HCT116 (cell line): Measurements from ENCODE around the gene LUC7L. TPM values are rescaled to one million over a fixed set of nuclear protein-coding genes. Genes with fewer than 3 reads are reported as not detected.

Experiments
- ATAC-seq: fragments of 200-7000 bp; cut with Tn5 transposase; 2 replicates; pipeline ENCODE4 v1.9.1; 2020; ENCODE audit warnings: mild to moderate bottlenecking, moderate library complexity
- BruUV-seq: library from RNA; stranded (reverse); fragments of 400-500 nt; replicated peaks from 2 replicates; lab custom pipeline; 2021; lab: Mats Ljungman, UMichigan
- CTCF ChIA-PET: fragments of 300-600 bp; sonication (Branson Sonifier 250); formaldehyde crosslinking; loops from one replicate; lab custom pipeline; 2021; ENCODE audit warnings: antibody characterized with exemption; lab: Charles Lee
- POLR2A ChIA-PET: fragments of 300-600, 350-600 bp; sonication (Branson Sonifier 250); formaldehyde crosslinking; loops from one replicate; lab custom pipeline; 2021; ENCODE audit warnings: antibody characterized with exemption; lab: Charles Lee
- RAD21 ChIA-PET, 2 experiments: fragments of 300-600 bp; sonication (Branson Sonifier 250); formaldehyde crosslinking; loops; one replicate each; lab custom pipeline; 2023; ENCODE audit warnings: low total read pairs in 2 of 2; ENCODE audit not compliant: uncharacterized antibody in 2 of 2, unreplicated experiment in 2 of 2, low non-redundant PET in 1 of 2; lab: Charles Lee
- DNase-seq: peaks from one replicate; pipeline ENCODE4 v3.0.0-alpha.2; 2010; ENCODE audit warnings: low read depth, low spot score
- H2AFZ ChIP-seq: fragments of 200-600 bp; shearing (Covaris generic), sonication (generic); 2 replicates; pipeline ENCODE4 v1.6.1; 2017; ENCODE audit warnings: low read depth, mixed run types, mixed read lengths, antibody characterized with exemption, low read length; ENCODE audit not compliant: poor library complexity, severe bottlenecking
- H3K27ac ChIP-seq: 2 replicates; pipeline ENCODE4 v1.5.1; 2012; ENCODE audit warnings: low read depth, low read length
- H3K27me3 ChIP-seq: fragments of 200-600 bp; sonication (generic); 2 replicates; pipeline ENCODE4 v1.6.1; 2016; ENCODE audit warnings: mixed run types, low read length, mixed read lengths; ENCODE audit not compliant: insufficient read depth
- H3K36me3 ChIP-seq, 2 experiments: fragments of 200-500 bp in 1 of 2; fragments of 200-600 bp in 1 of 2; sonication (Bioruptor generic) in 1 of 2; sonication (generic) in 1 of 2; 2 replicates each; pipeline versions ENCODE4 v1.5.1 to v1.6.1; 2014 to 2016; ENCODE audit warnings: low read length in 2 of 2, inconsistent platforms in 1 of 2, mixed read lengths in 1 of 2, mixed run types in 1 of 2; ENCODE audit not compliant: insufficient read depth in 2 of 2, control insufficient read depth in 1 of 2
- H3K4me1 ChIP-seq, 2 experiments: fragments of 200-600 bp in 1 of 2; sonication (generic) in 1 of 2; 2 replicates each; pipeline versions ENCODE4 v1.5.1 to v1.6.1; 2012 to 2017; ENCODE audit warnings: low read length in 2 of 2, inconsistent platforms in 1 of 2, mild to moderate bottlenecking in 1 of 2, mixed read lengths in 1 of 2, mixed run types in 1 of 2, moderate library complexity in 1 of 2; ENCODE audit not compliant: insufficient read depth in 2 of 2, control insufficient read depth in 1 of 2
- H3K4me2 ChIP-seq: fragments of 200-600 bp; sonication (generic); 2 replicates; pipeline ENCODE4 v1.6.1; 2017; ENCODE audit warnings: mixed run types, low read length, mixed read lengths
- H3K4me3 ChIP-seq, 2 experiments: fragments of 200-600 bp in 1 of 2; sonication (generic) in 1 of 2; replicated peaks in 1 of 2; 2 replicates each; pipeline ENCODE4 v1.5.1; 2011 to 2016; ENCODE audit warnings: low read length in 2 of 2, control low read depth in 1 of 2, low read depth in 1 of 2, mild to moderate bottlenecking in 1 of 2, mixed read lengths in 1 of 2, mixed run types in 1 of 2
- H3K79me2 ChIP-seq: fragments of 200-600 bp; sonication (generic); 2 replicates; pipeline ENCODE4 v1.6.1; 2017; ENCODE audit warnings: mild to moderate bottlenecking, mixed run types, low read length, moderate library complexity, mixed read lengths; ENCODE audit not compliant: insufficient read depth
- H3K9ac ChIP-seq: fragments of 200-600 bp; sonication (generic); 2 replicates; pipeline ENCODE4 v1.6.1; 2016; ENCODE audit warnings: low read length, mixed read lengths
- H3K9me2 ChIP-seq: fragments of 200-600 bp; sonication (generic), shearing (Covaris generic); 2 replicates; pipeline ENCODE4 v1.6.1; 2017; ENCODE audit warnings: mixed run types, mild to moderate bottlenecking, moderate library complexity; ENCODE audit not compliant: insufficient read depth
- H3K9me3 ChIP-seq, 2 experiments: fragments of 200-500 bp in 1 of 2; fragments of 200-600 bp in 1 of 2; sonication (Bioruptor generic) in 1 of 2; sonication (generic) in 1 of 2; 2 replicates each; pipeline ENCODE4 v1.6.1; 2014 to 2017; ENCODE audit warnings: low read length in 2 of 2, mixed read lengths in 2 of 2, inconsistent platforms in 1 of 2, low read depth in 1 of 2, mild to moderate bottlenecking in 1 of 2, mixed run types in 1 of 2, moderate library complexity in 1 of 2; ENCODE audit not compliant: control insufficient read depth in 1 of 2, insufficient read depth in 1 of 2
- H4K20me1 ChIP-seq: fragments of 200-600 bp; sonication (generic), shearing (Covaris generic); 2 replicates; pipeline ENCODE4 v1.6.1; 2017; ENCODE audit warnings: mixed run types, mild to moderate bottlenecking, moderate library complexity; ENCODE audit not compliant: insufficient read depth
- CBX3 ChIP-seq: IDR thresholded peaks from 2 replicates; pipeline ENCODE4 v1.6.1; 2012; ENCODE audit warnings: low read depth
- CTCF ChIP-seq, 3 experiments: fragments of 200-600 bp in 1 of 3; sonication (generic) in 1 of 3; IDR thresholded peaks in 2 of 3; conservative IDR thresholded peaks in 1 of 3; 2 replicates each; pipeline ENCODE4 v1.5.1; 2012 to 2017; ENCODE audit warnings: low read depth in 2 of 3, low read length in 2 of 3, antibody characterized with exemption in 1 of 3, borderline replicate concordance in 1 of 3, control low read depth in 1 of 3, mild to moderate bottlenecking in 1 of 3, mixed read lengths in 1 of 3, mixed run types in 1 of 3, moderate library complexity in 1 of 3; ENCODE audit not compliant: insufficient read depth in 1 of 3
- FOSL1 ChIP-seq: IDR thresholded peaks from 2 replicates; pipeline ENCODE4 v1.6.1; 2012; ENCODE audit warnings: low read depth
- MAX ChIP-seq: IDR thresholded peaks from 2 replicates; pipeline ENCODE4 v1.6.1; 2012
- POLR2AphosphoS5 ChIP-seq: IDR thresholded peaks from 2 replicates; pipeline ENCODE4 v1.6.1; 2011; ENCODE audit warnings: mild to moderate bottlenecking, low read depth, low read length, moderate library complexity
- REST ChIP-seq: IDR thresholded peaks from 2 replicates; pipeline ENCODE4 v1.6.1; 2012; ENCODE audit warnings: low read depth
- intact Hi-C: fragments of 100-400 bp; cut with micrococcal nuclease; formaldehyde crosslinking; loops from 2 replicates; pipeline ENCODE4 v1.10.0; 2022
- total RNA-seq: library from RNA; stranded (reverse); gene quantifications from one replicate; pipeline ENCODE4 v1.2.1, GENCODE V29; 2021; ENCODE audit not compliant: unreplicated experiment

LUC7L gene
- total RNA-seq, 1 experiment from 2014 or later: 50.5 TPM

- BruUV-seq: no TSS peak
- Histone ChIP-seq H3K9ac (no peak overlapping the region), H3K4me2 (no peak overlapping the region), H3K9me2 (no peaks in the 10 kb centered on the region), H3K4me1 (no peaks in the 10 kb centered on the region), H3K9me3 (no peaks in the 10 kb centered on the region), H3K79me2 (no peaks in the 10 kb centered on the region), H3K27me3 (no peaks in the 10 kb centered on the region), H3K36me3 (peaks cover 0 to 7% of the 10 kb centered on the region in 2 experiments), H3K27ac (no peak overlapping the region), H4K20me1 (no peaks in the 10 kb centered on the region), H3K4me3 (no peak overlapping the region), H2AFZ (no peak overlapping the region)
- ChIA-PET POLR2A (no interaction called here), CTCF (no interaction called here), RAD21 (no interaction called here)
- no peak for TF ChIP-seq FOSL1
- no peak for TF ChIP-seq MAX
- intact Hi-C loops: no loop called here
- DNase-seq: no peak
- ATAC-seq: no peak
These were observed 37.4 kb downstream of the LUC7L start for GRCh38 chr16:191831-192230.

GRCh38 chr16:189604-190186 lies 39.6 kb downstream of the LUC7L start:
- Histone ChIP-seq H3K9me2 (no peaks in the 10 kb centered on the region), H3K79me2 (no peaks in the 10 kb centered on the region), H3K4me1 (no peaks in the 10 kb centered on the region), H3K36me3 (peaks cover 0 to 7% of the 10 kb centered on the region in 2 experiments), H3K9ac (no peak overlapping the region), H3K27me3 (no peaks in the 10 kb centered on the region), H3K9me3 (no peaks in the 10 kb centered on the region), H2AFZ (no peak overlapping the region), H3K27ac (no peak overlapping the region), H4K20me1 (no peaks in the 10 kb centered on the region), H3K4me2 (no peak overlapping the region), H3K4me3 (no peak overlapping the region)
- no TSS peak for BruUV-seq
- intact Hi-C loops: no loop called here
- CTCF ChIA-PET: no interaction called here
- DNase-seq (no peak), ATAC-seq (no peak)
- RAD21 ChIA-PET: no interaction called here
- POLR2A ChIA-PET: no interaction called here
- TF ChIP-seq CBX3: no peak
- no peak for TF ChIP-seq POLR2AphosphoS5
- no peak for TF ChIP-seq REST
- no peak for TF ChIP-seq CTCF (IDR thresholded peaks at IDR 0.05 in 2 of 3, conservative IDR thresholded peaks at IDR 0.05 in 1 of 3; ENCODE audit: borderline replicate concordance in 1 of 3, insufficient read depth in 1 of 3, low read depth in 2 of 3, low read length in 2 of 3)
- TF ChIP-seq, all 23 proteins: peak for 0
